ENCODE data around the gene MYO1D. TPM values are rescaled to one million over a fixed set of nuclear protein-coding genes. Genes with fewer than 3 reads are reported as not detected.
A peak's percentile ranks its signal among the peaks of the same experiment; 100 is the strongest.

Gene MYO1D
- total and polyA plus RNA-seq, 2 of the 13 experiments (the other 11 are each of a cell fraction or from before 2014, with no cell fraction given), result 13.2 to 17.3 TPM

GRCh38 chr17:32659419-32659842 lies 217.5 kb downstream of the MYO1D start (continued):
- peak; percentile 64 for TF ChIP-seq STAG1 (CRISPR knock-in tag; IDR thresholded peaks at IDR 0.05)
- no peak for TF ChIP-seq THAP9 (CRISPR knock-in tag; IDR thresholded peaks at IDR 0.05; ENCODE audit: borderline replicate concordance)
- TF ChIP-seq FUBP1 (CRISPR knock-in tag; IDR thresholded peaks at IDR 0.05; ENCODE audit: borderline replicate concordance), result no peak
- no peak for TF ChIP-seq ZNF460 (CRISPR knock-in tag; IDR thresholded peaks at IDR 0.05; ENCODE audit: borderline replicate concordance)
- no peak for TF ChIP-seq ZNF484 (CRISPR knock-in tag; IDR thresholded peaks at IDR 0.05; ENCODE audit: borderline replicate concordance, low read depth)
- TF ChIP-seq, protein P1, sequence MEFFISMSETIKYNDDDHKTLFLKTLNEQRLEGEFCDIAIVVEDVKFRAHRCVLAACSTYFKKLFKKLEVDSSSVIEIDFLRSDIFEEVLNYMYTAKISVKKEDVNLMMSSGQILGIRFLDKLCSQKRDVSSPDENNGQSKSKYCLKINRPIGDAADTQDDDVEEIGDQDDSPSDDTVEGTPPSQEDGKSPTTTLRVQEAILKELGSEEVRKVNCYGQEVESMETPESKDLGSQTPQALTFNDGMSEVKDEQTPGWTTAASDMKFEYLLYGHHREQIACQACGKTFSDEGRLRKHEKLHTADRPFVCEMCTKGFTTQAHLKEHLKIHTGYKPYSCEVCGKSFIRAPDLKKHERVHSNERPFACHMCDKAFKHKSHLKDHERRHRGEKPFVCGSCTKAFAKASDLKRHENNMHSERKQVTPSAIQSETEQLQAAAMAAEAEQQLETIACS (CRISPR knock-in tag; IDR thresholded peaks at IDR 0.05), result no peak
- TF ChIP-seq ZNF781 (CRISPR knock-in tag; IDR thresholded peaks at IDR 0.05; ENCODE audit: borderline replicate concordance, not compliant biosample characterization), result no peak
- TF ChIP-seq FIP1L1 (IDR thresholded peaks at IDR 0.05; ENCODE audit: borderline replicate concordance, insufficient read depth, low read depth, low read length), result no peak
- TF ChIP-seq ATF7 (IDR thresholded peaks at IDR 0.05), result no peak
- no peak for TF ChIP-seq ATF7 (CRISPR knock-in tag; IDR thresholded peaks at IDR 0.05)
- no peak for TF ChIP-seq TSC22D2 (CRISPR knock-in tag; IDR thresholded peaks at IDR 0.05; ENCODE audit: borderline replicate concordance)

Data from HepG2 (cell line).